ENCODE results near the gene UBFD1. TPM values are rescaled to one million over a fixed set of nuclear protein-coding genes. Genes with fewer than 3 reads are reported as not detected.
"Not testable (repeated sequence)": the region's sequence is repeated elsewhere in the genome, so short reads cannot be mapped to it uniquely, and the experiment has no call there.

The UBFD1 gene
- total RNA-seq, 3 donors from 2014 or later, result 59.0 to 90.6 (median 65.2) TPM

DNA sequence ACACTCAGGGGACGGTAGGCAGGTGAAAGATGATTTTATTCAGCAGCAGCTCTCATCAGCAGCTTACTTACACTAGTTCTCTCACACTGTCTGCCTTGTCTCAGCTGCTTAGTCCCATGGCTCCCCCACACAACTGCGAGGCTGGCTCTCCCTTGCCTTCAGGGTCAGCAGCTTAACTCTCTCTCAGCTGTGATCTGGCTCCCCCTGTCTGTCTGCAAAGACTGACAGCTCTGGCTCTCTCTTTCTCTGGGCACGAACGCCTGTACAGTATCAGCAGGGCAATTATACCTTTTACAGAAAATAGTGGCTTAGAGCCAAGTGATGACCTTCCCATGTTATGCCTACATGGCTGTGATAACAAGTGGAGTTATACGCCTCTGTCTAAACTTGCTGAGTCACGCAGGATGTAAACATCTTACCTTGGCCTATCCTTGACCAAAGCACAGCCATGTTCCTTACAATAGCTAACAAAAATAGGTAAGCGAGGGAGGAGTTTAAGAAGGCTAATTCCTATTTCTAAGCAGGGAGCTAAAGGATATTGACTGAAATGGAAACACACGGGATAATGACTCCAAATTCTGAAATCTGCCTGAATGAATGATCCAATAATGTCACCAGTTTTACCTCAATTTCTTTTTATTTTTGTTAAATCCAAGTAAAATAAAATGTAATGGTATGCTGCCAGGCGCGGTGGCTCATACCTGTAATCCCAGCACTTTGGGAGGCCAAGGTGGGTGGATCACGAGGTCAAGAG lies 39.7 kb downstream of the UBFD1 start:
- intact Hi-C loops (cut with DNase I; ENCODE audit: low total_unique reads), result no loop called here
- TF ChIP-seq POLR2A (IDR thresholded peaks at IDR 0.05), result no peak
- no peak for TF ChIP-seq POLR2AphosphoS5 (IDR thresholded peaks at IDR 0.05)
- TF ChIP-seq, protein P1, sequence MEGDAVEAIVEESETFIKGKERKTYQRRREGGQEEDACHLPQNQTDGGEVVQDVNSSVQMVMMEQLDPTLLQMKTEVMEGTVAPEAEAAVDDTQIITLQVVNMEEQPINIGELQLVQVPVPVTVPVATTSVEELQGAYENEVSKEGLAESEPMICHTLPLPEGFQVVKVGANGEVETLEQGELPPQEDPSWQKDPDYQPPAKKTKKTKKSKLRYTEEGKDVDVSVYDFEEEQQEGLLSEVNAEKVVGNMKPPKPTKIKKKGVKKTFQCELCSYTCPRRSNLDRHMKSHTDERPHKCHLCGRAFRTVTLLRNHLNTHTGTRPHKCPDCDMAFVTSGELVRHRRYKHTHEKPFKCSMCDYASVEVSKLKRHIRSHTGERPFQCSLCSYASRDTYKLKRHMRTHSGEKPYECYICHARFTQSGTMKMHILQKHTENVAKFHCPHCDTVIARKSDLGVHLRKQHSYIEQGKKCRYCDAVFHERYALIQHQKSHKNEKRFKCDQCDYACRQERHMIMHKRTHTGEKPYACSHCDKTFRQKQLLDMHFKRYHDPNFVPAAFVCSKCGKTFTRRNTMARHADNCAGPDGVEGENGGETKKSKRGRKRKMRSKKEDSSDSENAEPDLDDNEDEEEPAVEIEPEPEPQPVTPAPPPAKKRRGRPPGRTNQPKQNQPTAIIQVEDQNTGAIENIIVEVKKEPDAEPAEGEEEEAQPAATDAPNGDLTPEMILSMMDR (IDR thresholded peaks at IDR 0.05), result no peak
- no peaks in the 10 kb centered on the region for H3K36me3 ChIP-seq
- H3K27me3 ChIP-seq, result no peaks in the 10 kb centered on the region
- no peak for DNase-seq (ENCODE audit: low spot score in 2 of 2)
- H3K4me1 ChIP-seq, result peaks cover 4 to 9% of the 10 kb centered on the region in 2 donors
- H3K27ac ChIP-seq, result no peak overlapping the region
- H3K4me3 ChIP-seq, result no peak overlapping the region
- no peaks in the 10 kb centered on the region for H3K9me3 ChIP-seq

DNA sequence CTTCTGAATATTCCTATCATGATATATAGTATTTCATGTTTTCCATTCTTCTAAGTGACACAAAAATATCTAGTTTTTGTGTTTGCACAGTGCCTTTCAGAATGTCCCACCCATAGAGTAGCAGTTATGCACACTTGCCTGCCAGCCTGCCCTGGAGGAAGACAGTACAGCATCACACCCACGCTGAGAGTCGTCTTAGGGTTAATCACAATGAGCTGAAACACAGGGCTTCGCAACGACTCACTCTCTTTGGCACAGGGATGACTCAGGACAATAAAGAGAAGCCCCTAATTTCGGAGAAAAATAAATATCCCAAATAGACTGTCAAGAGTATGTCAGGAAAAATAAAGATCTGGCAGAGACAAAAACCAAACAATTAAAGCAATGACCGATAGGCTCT lies 50.2 kb downstream of the UBFD1 start:
- Histone ChIP-seq H3K4me3 (no peak overlapping the region), H3K36me3 (no peaks in the 10 kb centered on the region), H3K4me1 (no peaks in the 10 kb centered on the region), H3K27ac (no peak overlapping the region), H3K27me3 (no peaks in the 10 kb centered on the region), H3K9me3 (no peaks in the 10 kb centered on the region)
- intact Hi-C loops (cut with DNase I; ENCODE audit: low total_unique reads), result no loop called here
- no peak for DNase-seq (ENCODE audit: low spot score in 2 of 2)
- TF ChIP-seq POLR2AphosphoS5 (IDR thresholded peaks at IDR 0.05) (no peak), POLR2A (IDR thresholded peaks at IDR 0.05) (no peak)
- TF ChIP-seq, protein P1 (IDR thresholded peaks at IDR 0.05), result no peak

DNA sequence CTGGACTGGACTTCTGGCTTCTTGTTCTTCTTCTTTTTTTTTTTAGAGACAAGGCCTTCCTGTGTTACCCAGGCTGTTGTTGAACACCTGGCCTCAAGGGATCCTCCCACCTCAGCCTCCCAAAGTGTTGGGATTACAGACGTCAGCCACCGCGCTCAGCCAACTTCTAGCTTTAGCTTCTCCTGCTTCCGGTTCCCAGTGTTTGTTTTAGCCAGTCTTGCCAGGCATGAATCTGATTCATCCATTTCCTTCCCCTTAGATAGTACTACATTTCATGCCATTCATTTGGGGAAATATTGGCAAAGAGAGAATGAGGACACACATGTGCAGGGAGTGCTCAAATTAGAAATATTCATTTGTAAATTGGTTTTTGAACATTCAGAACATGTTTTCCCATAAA lies 50.7 kb downstream of the UBFD1 start:
- H3K36me3 ChIP-seq, result no peaks in the 10 kb centered on the region
- no peak overlapping the region for H3K4me3 ChIP-seq
- no peak for TF ChIP-seq POLR2AphosphoS5 (IDR thresholded peaks at IDR 0.05)
- TF ChIP-seq, protein P1 (IDR thresholded peaks at IDR 0.05), result no peak
- TF ChIP-seq POLR2A (IDR thresholded peaks at IDR 0.05), result no peak
- DNase-seq (ENCODE audit: low spot score in 2 of 2), result no peak
- H3K27me3 ChIP-seq, result no peaks in the 10 kb centered on the region
- intact Hi-C loops (cut with DNase I; ENCODE audit: low total_unique reads), result no loop called here
- H3K27ac ChIP-seq, result no peak overlapping the region
- no peaks in the 10 kb centered on the region for H3K4me1 ChIP-seq
- no peaks in the 10 kb centered on the region for H3K9me3 ChIP-seq

DNA sequence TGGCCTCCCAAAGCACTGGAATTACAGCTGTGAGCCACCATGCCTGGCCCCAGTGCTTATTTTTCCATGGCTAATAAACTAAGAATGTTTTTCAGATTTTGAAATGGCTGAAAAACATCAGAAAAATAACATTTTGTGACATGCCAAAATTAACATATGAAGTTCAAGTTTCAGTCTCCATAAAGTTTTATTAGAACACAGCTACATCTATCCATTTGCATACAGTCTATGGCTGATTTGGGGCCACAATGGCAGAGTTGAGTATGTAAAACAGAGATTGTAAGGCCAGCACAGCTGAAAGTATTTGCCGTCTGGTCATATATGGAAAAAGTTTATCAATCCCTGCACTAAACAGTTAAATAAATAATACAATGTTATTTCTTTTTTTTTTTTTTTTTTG lies 52.4 kb downstream of the UBFD1 start:
- no peak for DNase-seq (ENCODE audit: low spot score in 2 of 2)
- H3K36me3 ChIP-seq, result no peaks in the 10 kb centered on the region
- no peak overlapping the region for H3K4me3 ChIP-seq
- H3K4me1 ChIP-seq, result no peaks in the 10 kb centered on the region
- H3K27me3 ChIP-seq, result no peaks in the 10 kb centered on the region
- no peak overlapping the region for H3K27ac ChIP-seq
- no peaks in the 10 kb centered on the region for H3K9me3 ChIP-seq
- intact Hi-C loops (cut with DNase I; ENCODE audit: low total_unique reads), result no loop called here
- TF ChIP-seq POLR2A (IDR thresholded peaks at IDR 0.05), result no peak
- TF ChIP-seq, protein P1 (IDR thresholded peaks at IDR 0.05), result no peak
- no peak for TF ChIP-seq POLR2AphosphoS5 (IDR thresholded peaks at IDR 0.05)

DNA sequence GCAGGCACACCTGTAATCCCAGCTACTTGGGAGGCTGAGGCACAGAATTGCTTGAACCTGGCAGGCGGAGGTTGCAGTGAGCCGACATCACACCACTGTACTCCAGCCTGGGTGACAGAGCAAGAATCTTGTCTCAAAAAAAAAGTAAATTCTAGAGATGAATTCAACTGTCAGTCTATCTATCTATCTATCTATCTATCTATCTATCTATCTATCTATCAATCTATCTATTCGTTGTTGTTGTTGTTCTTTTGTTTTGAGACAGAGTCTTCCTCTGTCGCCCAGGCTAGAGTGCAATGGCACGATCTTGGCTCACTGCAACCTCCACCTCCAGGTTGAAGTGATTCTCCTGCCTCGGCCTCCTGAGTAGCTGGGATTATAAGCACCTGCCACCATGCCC lies 53.4 kb downstream of the UBFD1 start:
- H3K27ac ChIP-seq; H3K4me3 ChIP-seq; H3K36me3 ChIP-seq; DNase-seq (ENCODE audit: low spot score in 2 of 2); H3K4me1 ChIP-seq; intact Hi-C loops (cut with DNase I; ENCODE audit: low total_unique reads); H3K27me3 ChIP-seq; H3K9me3 ChIP-seq: not testable (repeated sequence)
